Hippocampal formation (tissue), 2 donors: Measurements from ENCODE around the gene TSPAN13.
A peak's percentile ranks its signal among the peaks of the same experiment; 100 is the strongest.

ENCODE experiments used
- DNase-seq, 2 donors: peaks; one replicate each; lab custom pipeline; 2025; lab: John Stamatoyannopoulos, UW

The TSPAN13 gene

DNA sequence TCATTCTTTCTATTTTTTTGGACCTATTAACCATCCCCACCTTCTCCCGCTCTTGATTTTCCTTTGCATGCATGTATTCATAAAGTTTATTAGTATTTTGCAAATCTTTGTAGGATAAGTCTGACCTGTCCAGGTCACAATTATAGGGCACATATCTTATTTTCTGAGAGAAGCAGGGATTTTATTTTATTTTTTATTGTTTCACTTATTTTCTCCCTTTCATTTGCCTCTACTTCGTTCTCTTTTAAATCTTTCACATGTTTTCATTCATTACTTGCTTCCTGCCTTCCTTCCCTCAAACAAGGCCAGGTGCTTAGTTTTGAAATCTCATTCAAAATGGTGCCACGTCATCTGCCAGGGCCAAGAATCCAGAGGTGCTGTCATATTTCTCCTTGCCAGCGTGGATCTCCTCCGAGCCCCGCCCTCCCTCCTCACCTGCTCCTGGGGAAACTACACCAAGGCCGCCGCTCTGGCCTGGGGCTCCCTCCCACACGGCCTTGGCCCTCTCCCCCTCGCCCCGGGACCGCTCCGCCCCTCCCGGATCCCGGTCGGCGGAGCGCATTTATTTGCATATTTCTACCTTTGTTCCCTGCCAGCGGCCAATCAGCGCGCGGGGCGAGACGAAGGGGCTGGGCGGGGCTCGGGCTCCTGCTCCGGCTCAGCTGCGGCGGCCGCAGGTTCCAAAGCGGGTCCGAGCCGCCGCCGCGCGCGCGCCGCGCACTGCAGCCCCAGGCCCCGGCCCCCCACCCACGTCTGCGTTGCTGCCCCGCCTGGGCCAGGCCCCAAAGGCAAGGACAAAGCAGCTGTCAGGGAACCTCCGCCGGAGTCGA is at the start of gene TSPAN13:
TSS of gene TSPAN13 (plus strand) at position 654 of the 830 bp plus-strand sequence. CDS start 213 bp downstream, outside the sequence.
- DNase-seq, result peak; percentile 23 to 52

DNA sequence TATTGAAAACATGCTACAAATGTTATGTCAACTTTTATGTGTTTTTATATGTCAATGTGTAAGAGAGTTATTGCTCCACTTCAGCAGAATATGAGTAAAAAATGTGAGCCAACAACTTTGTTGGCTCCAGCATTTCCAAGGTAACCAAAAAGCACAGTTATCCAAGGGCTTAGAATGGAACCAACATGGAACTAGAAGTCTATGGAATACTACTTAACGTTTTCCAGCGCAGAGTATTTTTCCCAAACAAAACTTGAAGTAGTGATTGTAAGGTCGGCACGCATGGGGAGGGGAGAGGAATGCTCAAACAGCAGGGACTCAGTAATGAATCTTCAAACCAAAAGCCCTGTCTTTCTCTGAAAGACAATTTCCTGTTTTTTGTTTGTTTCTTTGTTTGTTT is 45.0 kb upstream of the TSPAN13 start:
- no peak for DNase-seq

DNA sequence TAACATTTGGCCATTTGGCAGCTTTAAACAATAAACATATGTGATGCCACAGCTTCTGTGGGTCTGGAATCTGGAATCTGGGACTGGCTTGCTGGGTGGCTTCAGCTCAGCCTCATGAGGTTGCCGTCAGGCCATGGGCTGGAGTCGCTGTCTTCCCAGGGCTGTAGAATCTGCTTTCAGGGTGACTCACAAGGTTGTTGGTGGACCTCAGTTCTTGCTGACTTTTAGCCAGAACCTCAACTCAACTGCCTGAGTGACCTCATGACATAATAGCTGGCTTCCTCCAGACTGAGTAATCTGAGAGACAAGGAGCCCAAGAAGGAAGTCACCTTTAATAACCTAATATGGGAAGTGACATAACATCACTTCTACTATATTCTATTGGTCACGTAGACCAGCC is 44.6 kb upstream of the TSPAN13 start:
- no peak for DNase-seq

DNA sequence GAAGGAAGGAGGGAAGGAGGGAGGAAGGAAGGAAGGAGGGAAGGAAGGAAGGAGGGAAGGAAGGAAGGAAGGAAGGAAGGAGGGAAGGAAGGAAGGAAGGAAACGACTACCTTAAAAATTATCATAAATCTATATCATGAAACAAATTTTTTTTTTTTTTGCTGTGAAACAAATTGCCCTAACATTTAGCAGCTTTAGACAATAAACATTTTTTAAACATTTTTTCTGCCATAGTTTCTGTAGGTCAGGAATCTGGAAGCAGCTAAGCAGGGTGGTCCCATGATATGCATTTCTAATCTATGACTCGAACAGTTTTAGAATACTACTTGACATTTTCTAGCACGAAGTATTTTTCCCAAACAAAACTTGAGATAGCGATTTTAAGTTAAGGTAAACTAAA is 42.9 kb upstream of the TSPAN13 start:
- DNase-seq, result no peak

DNA sequence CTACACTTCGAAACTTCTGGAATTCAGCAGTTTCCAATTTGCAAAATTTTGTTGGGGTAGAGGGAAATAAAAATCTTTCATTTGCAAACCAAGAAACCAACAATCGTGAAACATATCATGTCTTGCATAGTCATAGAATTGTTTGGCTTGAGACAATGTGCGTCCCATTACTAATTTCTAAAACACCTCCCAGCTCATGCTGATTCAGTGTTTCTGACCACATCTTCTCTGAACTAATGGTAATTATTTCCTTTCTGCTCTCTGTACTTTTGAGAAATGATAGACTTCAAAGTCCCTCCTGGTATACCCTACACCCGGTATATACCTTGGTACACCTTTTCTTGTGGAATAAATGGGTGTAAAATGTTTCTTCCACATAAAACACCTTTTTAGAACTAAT is 41.8 kb upstream of the TSPAN13 start:
- no peak for DNase-seq

DNA sequence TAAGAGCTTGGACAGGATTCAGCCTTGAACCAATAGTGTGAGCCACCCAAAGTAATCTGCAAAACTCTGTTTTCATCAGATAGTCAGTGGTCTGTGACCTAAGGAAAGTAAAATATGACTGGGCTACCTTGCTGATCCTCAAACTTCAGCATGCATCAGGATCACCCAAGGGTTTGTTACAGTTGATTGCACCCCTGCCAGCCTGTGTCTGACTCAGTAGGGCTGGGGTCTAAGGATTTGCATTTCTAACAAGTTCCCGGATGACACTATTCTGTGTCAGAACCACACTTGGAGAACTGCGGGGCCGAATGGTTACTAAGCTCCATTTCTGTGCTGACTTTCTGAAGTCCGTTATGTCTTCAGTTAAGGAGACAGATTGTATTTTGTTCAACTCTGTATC is 40.6 kb upstream of the TSPAN13 start:
- no peak for DNase-seq

DNA sequence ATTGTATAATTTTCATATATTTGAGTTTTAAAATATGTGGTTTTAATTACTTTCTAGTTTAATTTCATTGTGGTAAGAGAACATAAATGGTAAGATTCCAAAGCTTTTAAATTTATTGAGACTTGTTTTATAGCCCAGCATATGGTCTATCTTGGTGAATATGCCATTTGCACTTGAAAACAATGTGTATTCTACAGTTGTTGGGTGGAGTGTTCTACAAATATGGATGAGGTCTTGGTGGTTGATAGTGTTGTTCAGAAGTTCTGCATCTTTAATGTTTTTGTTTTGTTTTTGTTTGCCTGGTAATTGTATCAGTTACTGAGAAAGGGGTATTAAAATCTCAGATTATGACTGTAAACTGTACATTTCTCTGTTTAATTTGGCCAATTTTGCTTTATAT is 37.6 kb upstream of the TSPAN13 start:
- DNase-seq, result no peak

DNA sequence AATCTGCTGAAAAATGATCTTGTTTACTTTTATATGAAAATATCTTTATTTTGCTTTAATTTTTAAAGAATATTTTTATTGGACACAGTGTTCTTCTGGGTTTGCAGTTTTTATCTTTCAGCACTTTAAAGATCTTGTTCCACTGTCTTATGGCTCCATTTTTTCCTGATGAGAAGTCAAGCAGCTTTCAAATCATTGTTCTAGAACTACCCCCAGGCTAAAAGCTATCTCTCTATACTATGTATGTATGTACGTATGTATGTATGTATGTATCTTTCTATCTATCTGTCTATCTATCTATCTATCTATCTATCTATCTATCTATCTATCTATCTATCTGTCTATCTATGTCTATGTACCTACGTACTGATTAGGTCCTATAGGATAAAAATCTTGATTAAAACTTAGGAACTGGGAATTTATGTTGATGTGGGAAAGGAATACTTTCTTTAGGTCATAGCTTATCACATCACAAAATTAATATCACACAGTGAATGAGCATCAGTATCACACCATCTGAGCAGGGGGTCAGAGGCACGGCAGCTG is 35.4 kb upstream of the TSPAN13 start:
- DNase-seq, result no peak

DNA sequence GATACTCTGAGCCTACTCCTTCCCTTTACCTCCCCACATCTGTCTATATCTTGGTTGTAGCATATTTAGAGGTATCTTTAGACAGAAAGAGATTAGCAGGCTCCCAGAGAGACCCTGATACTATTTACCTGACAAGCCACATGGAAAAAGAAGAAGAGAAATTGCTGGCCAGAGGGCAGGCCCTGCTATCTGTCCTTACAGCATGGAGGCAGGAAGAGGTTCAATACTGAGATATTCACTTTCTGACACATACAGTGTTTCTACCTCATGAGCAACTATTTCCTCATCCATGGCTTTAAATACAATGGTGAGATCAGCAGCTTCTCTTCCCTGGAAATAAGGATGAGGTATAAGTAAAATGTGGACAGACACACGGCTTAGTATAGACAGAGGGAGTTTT is 33.9 kb upstream of the TSPAN13 start:
- DNase-seq, result no peak

DNA sequence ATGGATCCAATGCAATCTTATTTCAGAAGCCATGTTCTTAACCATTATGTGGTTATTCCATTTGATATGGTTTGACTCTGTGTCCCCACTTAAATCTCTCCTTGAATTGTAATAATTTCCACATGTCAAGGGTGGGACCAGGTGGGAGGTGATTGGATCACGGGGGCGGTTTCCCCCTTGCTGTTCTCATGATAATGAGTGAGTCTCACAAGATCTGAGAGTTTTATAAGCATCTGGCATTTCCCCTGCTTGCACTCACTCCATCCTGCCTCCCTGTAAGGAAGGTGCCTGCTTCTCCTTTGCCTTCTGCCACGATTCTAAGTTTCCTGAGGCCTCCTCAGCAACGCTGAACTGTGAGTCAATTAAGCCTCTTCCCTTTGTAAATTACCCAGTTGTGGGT is 32.0 kb upstream of the TSPAN13 start:
- DNase-seq, result no peak

DNA sequence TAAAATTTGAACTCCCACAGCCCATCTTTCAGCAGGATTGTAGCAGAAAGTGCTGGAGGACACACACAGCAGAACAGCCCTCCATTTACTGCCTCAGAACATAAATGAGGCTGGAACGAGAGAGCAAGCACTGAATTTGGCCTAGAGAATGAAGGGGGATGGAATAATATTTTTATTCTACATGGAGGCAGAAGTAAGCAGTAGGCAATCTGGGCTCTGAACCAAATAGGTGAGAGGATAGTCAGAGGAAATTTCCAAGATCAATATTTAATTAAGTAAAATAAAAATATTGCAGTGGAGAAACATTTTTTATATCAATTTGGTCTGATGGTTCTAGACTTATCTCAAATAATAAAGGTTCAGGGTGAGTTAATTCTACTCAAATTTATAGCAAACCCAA is 29.2 kb upstream of the TSPAN13 start:
- DNase-seq, result no peak

DNA sequence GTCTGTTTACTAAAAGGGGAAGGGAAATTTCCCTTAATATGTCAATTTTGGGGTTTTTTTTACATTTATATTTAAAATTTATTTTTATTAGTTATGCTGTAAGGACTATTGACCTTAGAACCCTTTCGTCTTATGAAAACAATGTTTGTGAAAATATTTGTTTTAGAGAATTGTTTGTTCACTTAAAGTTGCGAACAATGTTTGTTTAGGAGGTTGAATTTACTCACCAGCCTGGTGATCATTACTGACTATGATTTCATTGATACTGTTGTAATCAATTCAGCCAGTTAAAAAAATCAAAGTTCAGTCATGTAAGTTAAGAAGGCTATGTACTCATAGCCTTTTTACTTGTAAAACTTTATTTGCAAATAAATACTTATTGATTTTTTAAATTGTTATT is 27.4 kb upstream of the TSPAN13 start:
- DNase-seq, result no peak

DNA sequence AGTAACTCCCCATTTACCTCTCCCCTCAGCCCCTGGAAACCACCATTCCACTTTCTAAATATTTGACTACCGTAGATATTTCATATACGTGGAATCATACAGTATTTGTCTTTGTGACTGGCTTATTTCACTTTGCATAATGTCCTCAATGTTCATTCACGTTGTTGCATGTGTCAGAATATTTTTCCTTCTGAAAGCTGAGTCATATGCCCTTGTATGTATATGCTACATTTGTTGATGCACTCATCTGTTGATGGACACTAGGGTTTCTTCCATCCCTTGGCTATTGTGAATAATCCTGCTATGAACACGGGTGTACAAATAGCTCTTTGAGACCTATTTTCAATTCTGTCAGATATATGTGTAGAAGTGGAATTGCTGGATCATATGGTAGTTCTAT is 25.8 kb upstream of the TSPAN13 start:
- no peak for DNase-seq

DNA sequence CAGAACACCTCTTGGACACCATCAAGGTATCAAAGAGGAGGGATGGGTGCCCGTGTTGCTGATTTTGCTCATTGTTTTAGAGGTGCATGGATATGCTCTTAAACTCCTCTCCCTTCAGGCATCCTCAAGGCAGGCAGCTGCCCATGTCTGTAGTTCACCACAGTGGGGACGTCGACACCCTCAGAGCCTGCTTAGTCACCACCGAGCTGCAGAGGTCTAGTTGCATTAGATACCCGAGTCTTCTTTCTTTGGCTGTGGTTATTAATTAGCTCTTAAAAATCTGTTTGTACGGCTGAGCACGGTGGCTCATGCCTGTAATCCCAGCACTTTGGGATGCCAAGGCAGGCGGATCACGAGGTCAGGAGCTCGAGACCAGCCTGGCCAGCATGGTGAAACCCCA is 24.7 kb upstream of the TSPAN13 start:
- no peak for DNase-seq

DNA sequence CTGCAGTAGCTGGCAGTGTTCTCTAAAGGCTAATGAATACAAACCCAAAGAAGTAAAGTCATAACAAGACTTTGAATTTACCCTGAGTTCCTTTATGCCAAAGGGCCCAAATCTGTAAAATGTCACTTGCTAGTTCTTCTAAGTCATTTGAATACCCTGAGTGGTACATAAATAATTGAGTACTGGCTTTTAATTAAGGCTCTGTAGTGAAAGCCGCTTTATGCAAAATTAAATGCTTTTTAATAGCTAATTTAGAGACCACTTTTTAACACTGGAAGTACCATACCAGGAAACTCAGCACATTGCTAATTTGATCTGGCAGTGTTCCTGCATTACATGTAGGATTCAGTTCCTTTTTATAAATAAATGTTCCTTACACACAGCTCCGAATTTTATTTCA is 24.0 kb upstream of the TSPAN13 start:
- no peak for DNase-seq

DNA sequence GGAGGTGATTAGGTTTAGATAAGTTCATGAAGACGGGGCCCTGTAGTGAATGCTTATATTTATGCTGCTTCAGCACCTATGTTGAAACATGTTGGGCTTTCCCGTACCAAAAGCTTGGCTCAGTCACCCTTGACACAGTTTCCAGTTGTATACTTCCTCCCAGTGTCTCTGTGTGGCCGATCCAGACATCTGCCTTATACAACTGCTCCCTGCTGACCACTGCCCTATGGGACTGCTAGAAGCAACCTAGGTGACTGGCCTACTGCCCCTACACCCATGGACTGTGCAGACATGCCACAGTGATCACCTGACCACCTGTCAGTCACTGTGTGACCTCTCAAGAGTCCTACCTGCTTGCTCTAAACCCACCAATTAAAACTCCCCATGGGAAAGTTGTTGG is 22.6 kb upstream of the TSPAN13 start:
- DNase-seq, result no peak

DNA sequence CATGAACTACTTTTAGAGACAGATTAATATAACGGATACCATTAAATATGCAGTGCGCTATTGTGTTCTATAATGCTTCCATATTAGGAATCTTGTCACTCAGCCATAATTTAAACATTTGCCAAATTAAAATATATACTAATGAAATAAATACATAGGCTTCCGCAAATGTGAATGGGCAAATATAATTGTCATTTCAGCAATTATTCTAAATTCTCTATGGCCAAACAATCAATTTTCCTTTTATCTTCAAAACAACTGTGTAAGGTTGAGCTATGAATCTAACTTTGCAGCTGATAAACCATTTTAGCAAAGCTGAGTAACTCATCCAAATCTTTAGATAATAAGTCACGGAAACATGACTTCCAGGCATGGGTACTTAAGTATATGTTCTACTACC is 20.7 kb upstream of the TSPAN13 start:
- no peak for DNase-seq

DNA sequence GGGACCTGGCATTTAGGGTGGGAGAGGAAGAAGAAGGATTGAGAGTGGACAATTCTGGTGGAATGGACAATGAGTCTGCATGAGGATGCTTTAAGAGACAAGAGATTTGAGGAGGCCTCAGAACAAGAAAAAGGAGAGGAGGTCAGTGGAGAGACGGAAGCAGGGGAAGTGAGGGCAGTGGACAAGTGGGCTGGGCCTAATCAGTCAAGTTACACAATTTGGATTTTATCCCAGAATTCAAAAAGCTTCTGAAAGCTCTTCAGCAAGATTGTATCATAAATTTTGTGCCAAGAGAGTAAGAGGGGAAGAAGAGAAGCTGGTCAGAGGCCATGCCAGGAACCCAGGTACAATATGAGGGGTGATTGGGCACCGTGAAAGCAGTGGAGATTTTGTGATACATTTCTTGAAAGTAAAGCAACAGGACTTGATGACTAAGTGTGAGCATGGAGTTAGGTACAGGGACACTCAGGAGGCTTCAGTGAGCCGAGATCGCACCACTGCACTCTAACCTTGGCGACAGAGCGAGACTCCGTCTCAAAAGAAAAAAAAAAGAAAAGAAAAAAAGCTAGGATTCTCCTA is 19.3 kb upstream of the TSPAN13 start:
- DNase-seq, result no peak

DNA sequence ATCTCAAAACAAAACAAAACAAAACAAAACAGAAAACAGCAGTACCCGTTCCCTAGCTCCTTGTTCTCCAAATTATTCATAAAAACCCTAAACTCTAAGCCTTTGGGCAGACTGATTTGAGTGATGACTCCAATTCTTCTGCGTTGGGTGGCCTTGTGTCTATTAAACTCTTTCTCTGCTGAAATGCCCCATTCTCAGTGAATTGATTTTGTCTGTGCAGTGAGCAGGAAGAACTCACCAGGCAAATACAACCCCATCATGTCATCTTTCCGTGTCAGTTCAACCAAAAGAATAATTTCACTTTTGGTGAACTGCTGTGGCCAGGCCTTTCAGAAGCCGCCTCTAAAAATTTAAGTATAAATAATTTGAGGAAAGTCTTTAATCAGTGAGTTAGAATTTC is 18.5 kb upstream of the TSPAN13 start:
- no peak for DNase-seq

DNA sequence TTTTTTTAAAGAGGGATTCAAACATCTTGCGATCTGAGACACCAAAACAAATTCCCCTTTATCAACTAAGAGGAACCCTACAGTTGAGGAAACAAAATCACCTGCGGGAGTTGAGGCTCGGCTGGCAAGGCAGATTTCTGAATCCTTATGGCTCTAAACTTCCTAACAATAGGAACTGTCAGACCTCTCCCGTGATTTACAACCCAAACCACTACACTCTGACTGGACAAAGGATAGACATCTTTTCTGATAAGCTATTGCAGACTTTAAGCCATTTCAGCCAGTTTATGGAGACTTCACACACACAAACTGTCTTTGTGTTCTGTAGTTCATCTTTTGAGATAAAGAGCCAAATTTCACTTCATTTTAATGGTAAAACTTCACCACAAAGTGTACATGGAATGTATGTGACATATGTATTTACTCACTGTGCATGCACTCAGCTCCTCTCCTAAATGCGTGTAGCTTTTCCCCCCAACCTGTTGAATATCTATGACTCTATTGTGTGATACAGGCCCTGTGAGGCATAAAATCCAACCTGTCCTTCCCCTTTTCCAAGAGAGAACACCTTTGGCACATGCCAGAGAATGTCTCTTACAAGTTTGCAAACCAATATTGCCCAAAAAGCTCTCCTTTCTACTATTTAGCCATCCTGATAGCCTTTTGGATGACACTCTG is 15.4 kb upstream of the TSPAN13 start:
- no peak for DNase-seq

DNA sequence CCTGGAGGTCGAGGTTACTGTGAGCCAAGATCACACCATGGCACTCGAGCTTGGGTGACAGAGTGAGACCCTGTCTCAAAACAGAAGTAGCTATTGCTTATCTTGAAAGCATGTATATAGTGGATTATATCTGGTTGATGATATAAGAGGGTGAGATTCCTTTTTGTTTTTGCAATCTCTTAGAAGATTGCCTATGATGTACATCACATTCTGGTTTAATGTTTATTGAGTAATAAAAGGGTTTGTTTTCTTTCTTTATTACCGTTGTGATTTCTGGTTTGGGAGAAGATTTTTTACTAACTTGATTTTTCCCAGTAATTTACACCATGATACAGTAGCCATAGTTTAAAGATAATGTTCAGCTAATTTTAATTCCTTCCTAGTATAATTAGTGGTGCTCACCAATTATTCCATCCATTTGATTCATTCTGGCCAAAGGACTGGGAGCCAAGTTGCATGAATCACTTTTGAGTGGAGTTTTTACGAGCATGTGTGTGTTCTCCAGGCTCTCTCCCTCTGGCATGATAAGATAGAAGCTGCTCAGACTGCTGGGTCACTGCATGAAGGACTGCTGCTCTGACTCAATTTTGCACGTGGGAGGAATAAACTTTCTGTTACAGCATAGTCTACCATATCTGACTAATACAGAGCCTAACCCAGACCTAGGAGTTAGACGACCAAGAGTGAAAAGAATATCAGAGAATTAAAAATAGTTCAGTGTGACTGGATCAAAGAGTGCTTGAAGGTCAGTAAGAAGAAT is 13.5 kb upstream of the TSPAN13 start:
- DNase-seq, result no peak

DNA sequence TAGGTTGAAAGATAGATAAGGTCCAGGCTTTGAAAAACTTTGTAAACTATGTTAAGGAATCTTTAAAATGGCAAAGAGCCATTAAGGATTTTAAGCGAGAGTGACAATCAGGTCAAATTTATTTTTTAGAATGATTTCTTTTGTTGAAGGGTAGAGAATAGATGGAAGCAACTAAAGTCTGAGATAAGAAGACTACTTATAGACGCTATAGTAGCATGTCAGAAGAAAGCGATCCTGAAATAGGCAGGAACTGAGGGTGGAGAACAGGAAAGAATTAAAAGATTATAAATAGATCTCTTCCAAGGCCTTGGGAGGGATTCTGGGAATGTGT is 13.0 kb upstream of the TSPAN13 start:
- DNase-seq, result no peak
